ENCODE data around the gene AVPI1.

GRCh38 chr10:97648562-97649404, 38.3 kb downstream of the AVPI1 start:
- TF ChIP-seq CTCF (IDR thresholded peaks at IDR 0.05; ENCODE audit: low read depth, low read length) (no peak), POLR2A (IDR thresholded peaks at IDR 0.05; ENCODE audit: extremely low read depth, insufficient read length) (no peak), MYC (IDR thresholded peaks at IDR 0.05; ENCODE audit: low read depth, low read length) (no peak)
